WERI-Rb-1 (cell line): ENCODE measurements around the gene ZNF236.

ENCODE experiments used
- DNase-seq: peaks from one replicate; pipeline ENCODE4 v3.0.0-alpha.2; 2020
- H3K27ac ChIP-seq: fragments of 250-450 bp; sonication (Bioruptor Pico); 2 replicates; pipeline ENCODE4 v1.5.1; 2020; ENCODE audit warnings: mild to moderate bottlenecking, moderate library complexity
- H3K27me3 ChIP-seq: fragments of 250-450 bp; sonication (Bioruptor Pico); 2 replicates; pipeline ENCODE4 v1.5.1; 2021; ENCODE audit warnings: mild to moderate bottlenecking, low read depth, moderate library complexity; ENCODE audit not compliant: insufficient read depth, severe bottlenecking
- H3K36me3 ChIP-seq: fragments of 250-450 bp; sonication (Bioruptor Pico); 2 replicates; pipeline ENCODE4 v1.5.1; 2020; ENCODE audit warnings: mild to moderate bottlenecking, moderate library complexity
- H3K4me3 ChIP-seq: 2 replicates; pipeline ENCODE4 v1.5.1; 2011; ENCODE audit warnings: low read depth, mild to moderate bottlenecking, control low read depth, low read length
- H3K9me3 ChIP-seq: fragments of 250-450 bp; sonication (Bioruptor Pico); 2 replicates; pipeline ENCODE4 v1.5.1; 2021; ENCODE audit warnings: mild to moderate bottlenecking, moderate library complexity; ENCODE audit not compliant: severe bottlenecking
- TF ChIP-seq, protein P1 (sequence below): IDR thresholded peaks from 2 replicates; pipeline ENCODE4 v1.5.1; 2011; ENCODE audit warnings: low read depth, mild to moderate bottlenecking, control low read depth, inconsistent platforms, low read length

ZNF236 gene

DNA sequence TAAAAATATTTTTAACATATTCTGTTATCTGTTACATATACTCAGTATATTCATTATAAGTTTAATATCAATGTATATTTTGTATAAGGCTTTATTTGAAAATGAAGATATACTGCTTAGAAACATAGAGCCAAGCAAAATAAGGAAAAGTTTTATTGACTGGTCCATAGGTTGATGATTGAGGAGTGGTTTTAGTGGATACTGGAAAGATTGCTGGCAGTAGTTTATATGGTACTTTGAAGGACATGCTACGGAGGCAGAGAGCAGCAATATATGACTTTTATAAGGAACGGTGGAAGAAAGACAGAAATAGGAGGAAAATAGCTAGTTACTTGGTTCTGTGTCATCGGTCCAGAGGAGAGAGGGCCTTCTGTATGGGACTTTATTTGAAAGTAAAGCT lies 92.4 kb downstream of the ZNF236 start:
- no peaks in the 10 kb centered on the region for H3K27me3 ChIP-seq
- H3K36me3 ChIP-seq = peaks cover 47% of the 10 kb centered on the region
- H3K9me3 ChIP-seq = no peaks in the 10 kb centered on the region
- TF ChIP-seq, protein P1, sequence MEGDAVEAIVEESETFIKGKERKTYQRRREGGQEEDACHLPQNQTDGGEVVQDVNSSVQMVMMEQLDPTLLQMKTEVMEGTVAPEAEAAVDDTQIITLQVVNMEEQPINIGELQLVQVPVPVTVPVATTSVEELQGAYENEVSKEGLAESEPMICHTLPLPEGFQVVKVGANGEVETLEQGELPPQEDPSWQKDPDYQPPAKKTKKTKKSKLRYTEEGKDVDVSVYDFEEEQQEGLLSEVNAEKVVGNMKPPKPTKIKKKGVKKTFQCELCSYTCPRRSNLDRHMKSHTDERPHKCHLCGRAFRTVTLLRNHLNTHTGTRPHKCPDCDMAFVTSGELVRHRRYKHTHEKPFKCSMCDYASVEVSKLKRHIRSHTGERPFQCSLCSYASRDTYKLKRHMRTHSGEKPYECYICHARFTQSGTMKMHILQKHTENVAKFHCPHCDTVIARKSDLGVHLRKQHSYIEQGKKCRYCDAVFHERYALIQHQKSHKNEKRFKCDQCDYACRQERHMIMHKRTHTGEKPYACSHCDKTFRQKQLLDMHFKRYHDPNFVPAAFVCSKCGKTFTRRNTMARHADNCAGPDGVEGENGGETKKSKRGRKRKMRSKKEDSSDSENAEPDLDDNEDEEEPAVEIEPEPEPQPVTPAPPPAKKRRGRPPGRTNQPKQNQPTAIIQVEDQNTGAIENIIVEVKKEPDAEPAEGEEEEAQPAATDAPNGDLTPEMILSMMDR = no peak
- no peak overlapping the region for H3K4me3 ChIP-seq
- no peak overlapping the region for H3K27ac ChIP-seq
- no peak for DNase-seq

DNA sequence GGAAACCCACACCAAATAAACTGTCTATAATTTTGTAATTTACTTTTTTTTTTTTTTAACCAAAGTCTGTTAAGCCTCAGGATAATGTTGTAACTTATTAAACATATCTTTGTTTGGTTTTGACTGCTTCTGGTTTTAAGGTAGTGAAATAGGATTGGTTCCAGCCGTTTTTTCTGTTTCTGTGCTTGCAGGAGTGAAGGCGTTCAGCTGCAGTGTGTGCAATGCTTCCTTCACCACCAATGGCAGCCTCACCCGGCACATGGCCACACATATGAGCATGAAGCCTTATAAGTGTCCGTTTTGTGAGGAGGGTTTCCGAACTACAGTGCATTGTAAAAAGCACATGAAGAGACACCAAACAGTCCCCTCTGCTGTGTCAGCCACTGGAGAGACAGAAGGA lies 93.1 kb downstream of the ZNF236 start:
- H3K27me3 ChIP-seq = no peaks in the 10 kb centered on the region
- no peaks in the 10 kb centered on the region for H3K9me3 ChIP-seq
- no peak overlapping the region for H3K27ac ChIP-seq
- no peak for DNase-seq
- peaks cover 45% of the 10 kb centered on the region for H3K36me3 ChIP-seq
- TF ChIP-seq, protein P1 = no peak
- no peak overlapping the region for H3K4me3 ChIP-seq

DNA sequence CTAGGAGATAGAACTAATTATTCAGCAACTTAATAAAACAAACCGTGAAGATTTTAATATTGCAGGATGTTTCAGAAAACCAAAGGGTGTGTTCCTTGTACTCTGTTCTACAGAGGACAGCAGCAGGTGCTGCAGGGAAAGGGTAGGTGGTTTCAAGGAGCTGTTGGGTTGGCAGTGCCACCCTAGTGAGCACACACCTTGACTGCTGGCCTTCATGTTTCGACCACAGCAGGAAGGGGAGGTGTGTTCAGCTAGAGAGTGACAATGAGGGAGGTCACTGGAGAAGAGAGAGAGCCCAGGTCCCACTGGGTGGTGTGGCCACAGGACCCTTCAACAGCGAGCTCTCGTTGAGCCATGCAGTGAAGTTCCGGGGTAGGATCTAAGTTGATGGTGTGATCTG lies 98.6 kb downstream of the ZNF236 start:
- Histone ChIP-seq H3K27me3 (no peaks in the 10 kb centered on the region), H3K36me3 (peaks cover 34% of the 10 kb centered on the region), H3K4me3 (no peak overlapping the region), H3K9me3 (no peaks in the 10 kb centered on the region), H3K27ac (no peak overlapping the region)
- TF ChIP-seq, protein P1 = no peak
- no peak for DNase-seq

DNA sequence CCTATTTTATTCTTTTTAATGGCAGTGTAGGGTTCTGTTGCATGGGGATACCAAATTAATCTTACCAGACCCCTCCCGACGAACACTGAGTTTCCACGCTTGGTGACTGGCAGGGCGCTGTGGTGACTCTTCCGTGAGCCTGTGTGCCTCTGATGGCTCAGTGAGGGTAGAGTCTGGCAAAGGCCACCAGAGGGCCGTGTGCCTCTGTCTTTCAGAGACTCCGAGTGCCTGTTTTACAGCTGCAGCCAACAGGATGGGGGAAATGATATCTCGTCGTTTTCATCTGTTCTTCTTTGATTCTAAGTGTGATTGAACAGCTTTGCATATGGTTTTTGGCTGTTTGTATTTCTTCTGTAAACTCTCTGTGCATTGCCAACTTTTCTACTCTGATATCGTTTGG lies 99.8 kb downstream of the ZNF236 start:
- TF ChIP-seq, protein P1 = peak; percentile 91
- Histone ChIP-seq H3K27me3 (no peaks in the 10 kb centered on the region), H3K27ac (no peak overlapping the region), H3K9me3 (no peaks in the 10 kb centered on the region), H3K36me3 (peaks cover 36% of the 10 kb centered on the region), H3K4me3 (no peak overlapping the region)
- DNase-seq = peak; percentile 73

DNA sequence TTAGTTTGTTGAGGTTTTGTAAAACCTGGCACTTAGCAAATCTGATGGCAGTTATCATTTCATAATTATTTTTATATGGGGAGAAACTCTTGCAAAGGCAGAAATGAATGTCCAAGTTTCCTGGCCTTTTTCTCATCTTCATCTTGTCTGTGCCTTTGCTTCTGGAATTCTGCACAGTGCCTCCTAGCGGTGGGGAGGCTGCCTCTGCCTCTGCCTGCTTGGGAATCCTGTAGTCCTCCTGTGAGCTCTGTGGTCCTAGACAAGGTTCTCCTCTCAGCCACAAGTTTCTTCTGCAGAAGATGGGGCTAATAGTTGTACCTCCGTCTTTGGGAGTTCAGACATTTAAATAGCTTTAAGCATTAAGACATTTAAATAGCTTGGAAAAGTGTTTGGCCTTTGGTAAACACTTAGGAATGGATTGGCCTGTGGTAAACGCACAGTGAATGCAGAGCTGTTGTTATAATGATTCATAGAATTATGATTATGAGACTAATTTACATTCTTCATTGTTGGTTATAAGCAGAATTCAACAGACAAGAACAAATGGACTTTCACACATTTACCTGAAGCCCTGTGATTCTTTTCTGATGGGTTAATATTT lies 101.2 kb downstream of the ZNF236 start:
- peaks cover 48% of the 10 kb centered on the region for H3K36me3 ChIP-seq
- no peak overlapping the region for H3K4me3 ChIP-seq
- no peaks in the 10 kb centered on the region for H3K27me3 ChIP-seq
- no peak overlapping the region for H3K27ac ChIP-seq
- no peaks in the 10 kb centered on the region for H3K9me3 ChIP-seq
- DNase-seq = peak; percentile 71
- TF ChIP-seq, protein P1 = peak; percentile 92

DNA sequence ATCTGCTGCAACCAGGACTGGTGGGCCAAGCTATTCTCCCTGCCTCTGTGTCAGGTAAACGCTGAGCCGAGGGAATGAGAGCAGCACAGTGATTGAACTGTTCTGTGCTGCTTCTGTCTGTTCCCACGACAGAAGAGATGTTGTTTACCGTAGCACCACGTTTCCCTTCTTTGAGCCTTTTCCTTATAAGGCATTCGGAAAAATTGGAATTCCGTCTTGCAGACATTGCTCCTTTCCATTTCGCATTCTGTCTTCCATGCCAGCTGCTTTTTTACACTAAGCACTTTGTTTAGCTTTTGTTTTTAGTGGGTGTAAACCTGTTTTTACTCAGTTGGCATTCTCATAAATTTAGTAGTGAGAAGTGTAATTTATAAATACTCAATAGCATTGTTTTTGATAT lies 103.1 kb downstream of the ZNF236 start:
- DNase-seq = no peak
- Histone ChIP-seq H3K27ac (no peak overlapping the region), H3K9me3 (no peaks in the 10 kb centered on the region), H3K36me3 (peaks cover 57% of the 10 kb centered on the region), H3K4me3 (no peak overlapping the region), H3K27me3 (no peaks in the 10 kb centered on the region)
- TF ChIP-seq, protein P1 = no peak
